Esophagus muscularis mucosa (tissue), 3 donors: Measurements from ENCODE around the gene ANP32E.

Source experiments
- POLR2A ChIP-seq: fragments of 450-650 bp; IDR thresholded peaks from one replicate; pipeline ENCODE4 v1.6.1; 2017; ENCODE audit warnings: antibody characterized with exemption, moderate library complexity, mild to moderate bottlenecking, low read depth
- POLR2AphosphoS5 ChIP-seq, 2 donors: sonication (generic); formaldehyde crosslinking; IDR thresholded peaks; one replicate each; pipeline ENCODE4 v1.6.1; 2017; ENCODE audit warnings: antibody characterized with exemption in 2 of 2
- TF ChIP-seq, protein P1 (sequence below), 3 experiments: fragments of 200-600 bp in 2 of 3; fragments of 450-650 bp in 1 of 3; sonication (generic) in 2 of 3; IDR thresholded peaks; one replicate each; pipeline ENCODE4 v1.5.1; 2017 to 2019; ENCODE audit warnings: antibody characterized with exemption in 3 of 3, mild to moderate bottlenecking in 2 of 3, moderate library complexity in 1 of 3

GRCh38 chr1:150180474-150180873 lies 55.4 kb downstream of the ANP32E start:
- TF ChIP-seq POLR2A (no peak), POLR2AphosphoS5 (IDR thresholded peaks at IDR 0.05) (no peak)
- TF ChIP-seq, protein P1, sequence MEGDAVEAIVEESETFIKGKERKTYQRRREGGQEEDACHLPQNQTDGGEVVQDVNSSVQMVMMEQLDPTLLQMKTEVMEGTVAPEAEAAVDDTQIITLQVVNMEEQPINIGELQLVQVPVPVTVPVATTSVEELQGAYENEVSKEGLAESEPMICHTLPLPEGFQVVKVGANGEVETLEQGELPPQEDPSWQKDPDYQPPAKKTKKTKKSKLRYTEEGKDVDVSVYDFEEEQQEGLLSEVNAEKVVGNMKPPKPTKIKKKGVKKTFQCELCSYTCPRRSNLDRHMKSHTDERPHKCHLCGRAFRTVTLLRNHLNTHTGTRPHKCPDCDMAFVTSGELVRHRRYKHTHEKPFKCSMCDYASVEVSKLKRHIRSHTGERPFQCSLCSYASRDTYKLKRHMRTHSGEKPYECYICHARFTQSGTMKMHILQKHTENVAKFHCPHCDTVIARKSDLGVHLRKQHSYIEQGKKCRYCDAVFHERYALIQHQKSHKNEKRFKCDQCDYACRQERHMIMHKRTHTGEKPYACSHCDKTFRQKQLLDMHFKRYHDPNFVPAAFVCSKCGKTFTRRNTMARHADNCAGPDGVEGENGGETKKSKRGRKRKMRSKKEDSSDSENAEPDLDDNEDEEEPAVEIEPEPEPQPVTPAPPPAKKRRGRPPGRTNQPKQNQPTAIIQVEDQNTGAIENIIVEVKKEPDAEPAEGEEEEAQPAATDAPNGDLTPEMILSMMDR (IDR thresholded peaks at IDR 0.05) = no peak
